DMS 273 (cell line): Measurements from ENCODE around the gene DDHD1.
"Not testable (repeated sequence)": the region's sequence is repeated elsewhere in the genome, so short reads cannot be mapped to it uniquely, and the experiment has no call there.

Experiments
- DNase-seq: peaks from one replicate; lab custom pipeline; 2025; ENCODE audit not compliant: unreplicated experiment; lab: John Stamatoyannopoulos, UW

Gene DDHD1

DNA sequence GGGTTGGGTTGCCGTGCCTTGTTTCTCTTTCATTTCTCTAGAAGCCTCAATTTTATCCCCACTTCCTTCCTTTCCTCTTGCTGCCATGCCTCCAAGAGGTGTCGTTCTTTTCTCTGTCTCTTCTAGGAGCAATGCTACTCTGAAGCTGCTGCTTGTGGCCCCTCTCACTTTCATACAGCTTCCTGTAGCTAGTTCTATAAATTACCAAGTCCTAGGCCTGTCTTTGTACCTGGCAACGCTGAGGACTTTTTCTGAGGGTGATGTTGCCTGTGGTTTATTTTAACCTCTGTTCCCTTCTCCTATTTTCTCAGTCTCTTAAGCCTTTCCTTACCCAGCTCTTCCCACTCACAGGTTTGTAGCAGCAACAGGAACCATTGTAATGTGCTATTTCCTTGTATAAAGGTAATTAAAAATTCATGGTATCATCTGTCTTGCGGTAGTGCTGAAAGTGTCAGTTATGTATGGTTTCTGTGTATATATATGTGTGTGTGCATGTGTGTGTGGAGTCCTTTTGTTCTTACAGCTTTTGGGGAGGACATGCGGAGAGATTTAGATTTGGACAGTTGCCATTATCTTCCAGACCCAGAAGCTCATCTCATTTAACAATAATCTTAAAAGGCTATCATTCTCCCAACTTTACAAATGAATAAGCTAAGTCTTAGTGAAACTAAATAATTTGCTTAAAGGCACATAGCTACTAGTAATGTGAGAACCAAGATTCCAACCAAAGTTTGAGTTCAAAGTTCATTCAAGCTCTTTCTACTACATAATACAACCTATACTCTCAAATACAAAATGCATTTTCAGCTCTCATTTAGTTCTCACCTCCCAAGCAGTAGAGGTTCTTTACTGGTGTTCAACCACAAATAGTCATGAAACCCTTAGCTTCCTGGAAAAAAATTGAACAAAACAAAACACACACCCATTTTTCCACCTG is 43.8 kb downstream of the DDHD1 start:
- no peak for DNase-seq

DNA sequence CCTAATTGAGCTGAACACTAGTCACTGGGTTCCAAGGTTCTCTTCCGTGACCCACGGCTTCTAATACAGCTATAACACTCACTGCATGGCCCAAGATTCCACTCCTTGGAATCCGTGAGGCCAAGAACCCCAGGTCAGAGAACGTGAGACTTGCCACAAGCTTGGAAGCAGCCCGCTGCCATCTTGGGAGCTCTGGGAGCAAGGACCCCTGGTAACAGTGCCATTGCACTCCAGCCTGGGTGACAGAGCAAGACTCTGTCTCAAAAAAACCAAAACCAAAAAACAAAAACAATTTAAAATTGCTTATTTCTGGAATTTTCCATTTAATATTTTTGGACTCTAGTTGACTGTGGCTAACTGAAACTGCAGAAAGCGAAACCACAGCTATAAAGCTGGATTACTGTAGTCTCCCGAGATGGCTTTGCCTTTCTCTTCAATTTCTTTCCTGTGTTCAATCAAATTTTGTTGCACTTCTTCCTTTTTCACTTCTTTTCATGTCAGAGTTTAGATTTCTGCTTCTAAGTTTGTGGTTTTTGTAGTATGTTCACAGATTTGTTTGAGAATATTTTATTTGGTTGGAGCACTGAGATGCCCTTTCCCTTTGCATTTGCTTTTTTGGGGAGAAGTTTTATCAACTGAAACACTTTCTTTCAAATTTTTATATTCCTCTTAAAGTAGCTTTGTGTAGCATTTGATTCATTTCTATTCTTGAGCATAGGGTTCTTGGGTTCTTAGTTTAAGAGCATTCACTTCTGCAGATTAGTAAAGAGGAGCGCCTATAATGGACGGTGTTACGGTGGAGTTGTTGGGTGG is 44.6 kb downstream of the DDHD1 start:
- DNase-seq: no peak

DNA sequence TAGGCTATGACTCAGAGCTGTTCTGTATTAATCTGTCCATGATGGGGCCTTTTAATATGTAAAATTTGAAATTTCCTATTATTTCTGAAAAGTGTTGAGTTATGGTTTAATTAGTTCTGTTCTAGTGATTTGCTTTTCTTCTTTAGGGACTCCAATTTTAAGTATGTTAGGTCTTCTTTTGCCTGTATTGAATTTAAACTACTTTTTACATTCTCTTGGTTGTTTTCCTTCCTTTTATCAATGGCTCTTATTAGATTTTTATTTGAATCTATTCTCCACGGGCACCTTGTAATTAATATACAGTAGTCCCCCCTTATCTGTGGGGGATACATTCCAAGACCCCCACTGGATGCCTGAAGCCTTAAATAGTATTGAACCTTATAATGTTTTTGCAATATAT is 46.4 kb downstream of the DDHD1 start:
- no peak for DNase-seq

DNA sequence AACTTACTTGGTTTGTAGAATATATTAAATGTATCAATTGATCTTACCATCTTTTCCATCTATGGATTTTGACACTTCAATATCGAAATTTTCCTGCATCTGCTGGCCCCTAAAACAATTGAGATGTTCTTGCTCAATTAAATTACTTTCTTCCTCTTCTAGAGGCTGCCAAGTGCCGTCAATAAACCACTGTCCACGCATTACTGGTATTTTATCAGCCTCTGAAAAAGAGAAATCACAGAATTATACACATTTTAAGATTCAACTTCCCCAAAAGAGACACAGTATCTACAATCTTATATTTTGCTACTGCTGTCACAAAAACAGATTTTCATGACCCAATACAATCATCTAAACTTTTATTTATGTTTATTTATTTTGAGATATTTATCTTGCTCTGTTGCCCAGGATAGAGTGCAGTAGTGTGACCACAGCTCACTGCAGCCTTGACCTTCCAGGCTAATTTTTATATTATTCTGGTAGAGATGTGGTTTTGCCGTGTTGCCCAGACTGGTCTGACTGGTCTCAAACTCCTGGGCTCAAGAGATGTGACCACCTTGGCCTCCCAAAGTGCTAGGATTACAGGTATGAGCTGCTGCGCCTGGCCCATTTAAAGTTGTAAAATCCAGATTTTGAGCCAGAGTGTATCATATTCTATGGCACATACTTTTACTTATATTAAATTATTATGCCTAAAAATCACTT is 49.3 kb downstream of the DDHD1 start:
- DNase-seq: no peak

DNA sequence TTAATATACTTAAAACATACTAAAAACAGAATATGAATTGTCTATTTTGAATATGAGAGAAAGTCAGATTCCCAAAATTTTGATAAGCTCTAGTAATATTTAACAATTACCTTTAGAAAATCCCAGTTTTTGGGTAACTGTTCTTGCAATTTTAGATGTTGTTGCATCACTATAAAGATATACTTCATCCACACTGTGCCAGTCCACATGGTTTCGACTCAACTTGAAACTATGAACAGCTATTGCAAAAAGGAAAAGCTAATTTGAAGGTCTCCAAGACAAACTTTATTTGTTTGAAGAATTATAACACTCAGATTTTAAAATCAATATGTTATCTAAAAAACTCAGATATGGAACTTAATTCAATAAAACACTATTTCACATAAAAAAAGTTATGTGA is 59.9 kb downstream of the DDHD1 start:
- no peak for DNase-seq

DNA sequence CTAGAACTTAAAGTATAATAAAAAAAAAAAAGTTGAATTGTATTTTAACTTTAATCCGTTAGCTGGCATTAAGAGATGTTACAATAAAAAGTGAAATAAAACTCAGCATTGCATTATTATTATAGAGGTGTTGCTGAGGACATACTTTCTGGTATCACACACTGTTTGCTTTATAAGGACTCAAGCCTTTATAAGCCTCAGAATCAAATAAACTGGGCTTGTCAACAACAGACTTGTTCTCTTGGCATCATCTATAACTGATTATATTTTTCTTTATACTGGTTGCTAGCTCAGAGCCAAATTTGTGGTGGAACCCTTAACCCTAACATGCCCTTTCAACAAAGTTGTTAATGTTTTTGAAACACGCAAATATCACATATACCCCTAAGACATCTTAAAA is 62.3 kb downstream of the DDHD1 start:
- no peak for DNase-seq

DNA sequence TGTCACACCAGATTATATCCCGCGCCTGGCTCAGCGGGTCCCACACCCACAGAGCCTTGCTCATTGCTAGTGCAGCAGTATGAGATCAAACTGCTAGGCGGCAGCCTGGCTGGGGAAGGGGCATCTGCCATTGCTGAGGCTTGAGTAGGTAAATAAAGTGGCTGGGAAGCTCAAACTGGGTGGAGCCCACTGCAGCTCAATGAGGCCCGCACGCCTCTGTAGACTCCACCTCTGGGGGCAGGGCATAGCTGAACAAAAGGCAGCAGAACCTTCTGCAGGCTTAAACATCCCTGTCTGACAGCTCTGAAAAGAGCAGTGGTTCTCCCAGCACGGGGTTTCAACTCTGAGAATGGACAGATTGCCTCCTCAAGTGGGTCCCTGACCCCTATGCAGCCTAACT is 68.2 kb downstream of the DDHD1 start:
- not testable (repeated sequence) for DNase-seq

DNA sequence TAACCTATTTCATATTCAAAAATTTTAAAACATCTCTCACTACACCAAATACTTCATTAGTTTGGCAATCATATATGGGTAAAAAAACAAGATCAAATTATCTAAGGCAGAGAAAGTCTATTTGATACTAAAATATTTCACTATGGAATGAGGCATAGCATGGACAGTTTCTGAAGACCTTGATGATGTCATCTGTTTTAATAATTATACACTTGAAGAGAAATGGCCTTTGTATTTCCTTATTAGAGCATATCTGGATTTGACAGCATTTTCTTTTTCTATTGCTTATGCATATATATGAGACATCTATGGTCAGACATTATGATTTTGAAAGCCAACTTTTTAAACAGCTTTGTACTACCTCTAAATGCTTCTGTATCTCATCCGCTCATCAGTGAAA is 88.6 kb downstream of the DDHD1 start:
- DNase-seq: no peak

DNA sequence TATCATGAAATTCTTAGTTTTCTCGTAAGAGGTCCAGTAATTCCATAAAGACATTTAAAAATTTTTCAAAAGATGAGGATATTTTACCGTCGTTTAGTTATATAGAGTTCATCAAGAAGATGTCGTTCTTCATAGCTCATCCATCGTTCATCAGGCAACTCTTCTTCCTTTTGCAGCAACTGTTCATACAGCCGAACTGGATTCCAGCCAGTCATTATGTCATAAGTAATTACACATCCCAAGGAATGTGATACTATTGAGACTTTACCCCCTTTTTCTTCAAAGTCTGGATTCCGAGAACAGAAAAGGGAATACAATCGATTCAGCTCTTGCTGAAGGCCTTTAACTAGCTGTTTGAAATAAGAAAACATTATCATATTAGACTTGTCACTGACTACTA is 90.3 kb downstream of the DDHD1 start:
- no peak for DNase-seq

DNA sequence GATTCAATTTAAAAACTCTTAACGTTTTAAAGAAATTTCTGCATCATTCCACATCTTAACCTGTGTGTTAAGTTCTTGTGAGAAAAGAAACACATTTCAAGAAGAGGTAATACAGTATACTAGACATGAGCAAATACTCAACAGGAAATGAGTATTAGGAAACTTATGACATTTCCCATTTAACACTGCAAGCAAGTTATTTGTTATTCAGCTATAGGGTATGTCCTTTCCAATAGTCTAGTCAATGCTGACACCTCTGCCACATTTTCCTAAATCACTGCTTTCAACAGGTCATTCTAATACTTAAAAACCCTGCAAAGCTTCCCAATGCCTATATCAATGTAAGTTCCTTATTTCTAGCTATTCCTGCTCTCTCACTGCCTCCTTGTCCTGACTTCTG is 93.1 kb downstream of the DDHD1 start:
- no peak for DNase-seq

DNA sequence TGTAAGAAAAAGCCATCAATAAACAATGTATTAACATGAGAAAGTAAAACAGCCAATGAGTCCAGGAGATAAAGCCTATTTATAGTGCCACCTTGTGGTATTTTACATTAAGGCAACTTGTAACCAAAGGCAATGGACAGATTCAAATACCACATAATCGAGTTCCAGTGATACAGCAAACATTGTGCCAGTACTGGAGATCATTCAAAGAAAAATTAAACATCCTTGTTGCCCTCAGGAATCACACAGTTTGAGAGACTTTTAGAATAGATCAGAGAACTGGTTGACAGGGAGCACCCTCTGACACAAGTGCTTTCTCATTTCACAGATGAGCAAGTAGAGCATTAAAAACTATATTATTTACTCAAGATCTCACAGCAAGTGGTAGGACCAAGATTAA is 98.1 kb downstream of the DDHD1 start:
- peak; percentile 67 for DNase-seq

DNA sequence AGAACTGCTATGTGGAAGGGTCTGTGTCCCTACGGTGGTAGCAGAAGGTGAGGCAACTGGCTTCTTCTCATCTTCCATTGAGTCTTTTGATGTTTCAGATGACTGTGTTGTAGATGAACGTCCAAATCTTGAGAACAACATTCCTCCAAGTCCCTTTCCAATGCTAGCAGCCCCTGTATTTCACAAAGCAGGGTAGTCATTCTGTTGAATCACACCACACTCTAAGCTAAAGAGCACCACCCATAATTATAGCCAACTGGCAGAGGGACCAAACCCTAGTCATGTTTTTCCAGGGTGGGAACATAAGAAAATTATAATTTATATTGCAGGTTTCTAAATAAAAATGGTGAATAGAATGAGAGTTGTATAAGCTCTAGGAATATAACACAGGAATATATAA is 98.7 kb downstream of the DDHD1 start:
- DNase-seq: no peak

DNA sequence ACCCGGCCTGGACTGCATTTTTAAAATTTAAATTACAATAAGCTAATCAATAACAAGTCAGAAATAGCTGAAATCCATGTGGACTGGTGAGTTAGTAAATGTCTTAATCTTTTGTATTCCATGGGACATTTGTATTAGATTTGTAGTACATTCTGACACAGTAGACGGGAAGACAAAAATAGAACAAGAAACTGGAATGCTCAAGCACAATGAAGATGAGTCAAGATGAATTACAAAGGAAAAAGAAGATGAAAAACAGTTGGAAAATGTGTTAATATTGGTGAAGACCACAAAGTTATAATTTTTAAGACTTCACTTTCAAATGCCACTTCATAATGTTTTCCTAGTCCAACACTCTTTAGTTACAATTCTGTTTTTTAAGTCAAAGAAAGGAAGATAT is 104.5 kb downstream of the DDHD1 start:
- DNase-seq: no peak

DNA sequence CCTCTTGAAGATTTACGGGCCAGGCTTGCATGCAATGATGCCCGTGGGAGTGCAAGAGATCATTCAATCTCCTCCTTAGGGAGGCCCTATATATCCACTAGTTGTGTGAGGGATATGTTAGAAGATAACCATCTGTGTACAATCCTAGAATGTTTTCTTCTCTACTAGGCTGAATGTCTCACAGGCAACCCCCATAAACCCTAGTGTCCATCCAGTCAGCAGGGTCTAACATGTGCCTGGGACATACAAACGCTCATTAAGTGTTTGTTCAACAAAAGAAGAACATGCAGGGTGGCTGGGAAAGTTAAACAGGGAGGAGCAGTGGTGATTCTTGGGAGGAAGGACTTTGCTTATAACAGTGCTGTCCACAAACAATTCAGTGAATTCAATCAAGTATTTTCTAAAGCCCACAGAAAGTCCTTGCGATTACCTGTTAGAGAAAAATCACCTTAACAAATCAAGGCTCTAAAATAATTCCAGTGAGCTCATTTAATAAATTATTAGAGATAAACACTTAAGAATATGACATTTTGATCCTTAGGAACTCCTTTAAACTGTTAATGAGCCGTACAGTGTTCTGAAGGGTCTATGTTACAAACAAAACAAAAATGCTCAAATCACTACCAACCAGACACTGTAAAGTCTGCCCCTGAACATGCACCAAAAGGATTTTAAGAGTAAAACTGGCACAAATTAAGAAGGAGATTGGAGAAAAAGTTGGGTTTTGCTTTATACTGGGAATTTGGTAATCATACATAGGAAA is 105.6 kb downstream of the DDHD1 start:
- no peak for DNase-seq

DNA sequence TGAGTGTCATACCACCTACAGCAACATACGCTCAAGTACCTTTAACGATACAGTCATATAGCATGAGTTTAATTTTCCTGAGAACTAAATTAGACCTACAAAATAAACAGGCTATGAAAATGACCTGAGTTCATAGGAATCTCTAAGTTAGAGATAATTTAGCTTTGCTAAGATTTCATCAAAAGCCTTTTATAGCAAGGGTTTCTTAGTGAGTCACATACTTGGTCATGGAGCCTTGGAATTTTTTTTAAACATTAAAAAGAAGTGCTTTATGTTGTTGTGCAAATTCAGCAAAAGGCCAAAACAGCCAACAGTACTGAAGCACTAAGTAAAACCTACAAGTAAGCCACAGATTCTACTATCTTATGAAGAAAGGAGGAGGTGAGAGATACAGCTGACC is 108.6 kb downstream of the DDHD1 start:
- no peak for DNase-seq

DNA sequence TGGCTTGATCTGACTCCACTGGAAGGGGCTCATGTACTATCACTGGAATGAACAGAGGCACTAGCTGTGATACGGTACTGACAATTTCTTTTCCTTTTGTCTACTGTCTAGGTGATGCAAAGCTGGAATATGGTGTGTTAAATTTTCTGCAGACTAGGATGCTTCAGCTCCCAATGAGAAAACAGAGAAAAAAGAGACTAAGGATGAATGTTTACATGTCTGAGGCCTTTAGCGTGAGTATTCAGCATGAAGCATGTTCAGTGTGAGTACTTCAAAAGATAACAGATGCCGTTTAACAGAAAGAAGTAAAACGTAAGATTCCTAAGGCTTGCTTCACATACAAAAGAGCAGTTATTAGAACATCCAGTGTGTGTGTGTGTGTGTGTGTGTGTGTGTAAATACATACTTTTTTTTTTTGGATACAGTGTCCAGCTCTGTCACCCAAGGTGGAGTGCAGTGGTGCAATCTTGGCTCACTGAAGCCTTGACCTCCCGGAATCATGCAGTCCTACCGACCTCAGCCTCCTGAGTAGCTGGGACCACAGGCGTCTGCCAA is 110.0 kb downstream of the DDHD1 start:
- no peak for DNase-seq

DNA sequence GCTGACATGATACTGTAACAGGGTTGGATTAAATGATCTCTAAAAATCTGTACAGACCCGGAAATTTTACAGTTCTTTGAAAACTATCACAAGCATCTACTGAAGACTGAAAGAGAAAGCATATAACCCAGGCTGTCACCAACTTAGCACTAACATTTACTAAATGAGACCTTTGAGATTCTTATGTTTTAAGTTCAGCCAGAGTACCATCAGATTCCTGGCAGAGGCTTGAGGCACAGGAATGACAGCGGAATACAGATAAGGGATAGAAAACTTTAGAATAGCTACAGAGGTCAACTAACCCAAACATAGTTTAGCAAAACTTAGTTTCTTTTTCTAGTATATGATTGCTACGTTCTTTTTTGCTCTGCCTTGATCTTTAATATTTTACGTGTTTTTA is 110.6 kb downstream of the DDHD1 start:
- DNase-seq: no peak

DNA sequence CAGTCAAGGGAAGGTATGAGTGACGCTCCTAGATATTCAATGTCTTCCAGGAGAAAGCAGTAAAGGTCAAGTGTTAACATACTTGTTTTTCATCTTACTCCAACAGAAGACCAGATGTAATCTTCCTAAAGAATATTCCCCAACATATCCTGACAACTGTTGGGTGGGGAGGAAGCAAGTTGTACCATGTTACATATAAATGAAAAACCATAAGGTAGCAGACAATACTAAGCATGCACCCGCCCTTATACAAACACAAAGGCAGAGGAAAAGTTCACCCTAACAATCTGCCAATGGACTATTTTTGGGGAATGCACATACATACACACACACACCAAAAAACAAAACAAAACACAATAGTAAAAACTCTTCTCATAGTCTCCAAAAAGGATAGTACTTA is 112.1 kb downstream of the DDHD1 start:
- no peak for DNase-seq

DNA sequence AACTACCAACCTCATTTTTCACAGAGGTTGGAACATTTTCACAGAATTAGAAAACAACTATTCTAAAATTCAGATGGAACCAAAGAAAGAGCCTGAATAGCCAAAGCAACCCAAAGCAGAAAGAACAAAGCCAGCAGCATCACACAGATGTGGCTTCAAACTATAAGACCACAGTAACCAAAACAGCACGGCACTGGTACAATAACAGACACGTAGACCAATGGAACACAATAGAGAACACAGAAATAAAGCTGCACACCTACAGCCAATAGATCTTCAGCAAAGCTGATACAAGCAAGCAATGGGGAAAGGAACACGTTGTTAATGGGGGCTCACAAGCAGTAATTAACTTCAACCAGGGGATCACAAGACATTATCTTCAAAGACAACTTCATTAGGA is 114.5 kb downstream of the DDHD1 start:
- no peak for DNase-seq

DNA sequence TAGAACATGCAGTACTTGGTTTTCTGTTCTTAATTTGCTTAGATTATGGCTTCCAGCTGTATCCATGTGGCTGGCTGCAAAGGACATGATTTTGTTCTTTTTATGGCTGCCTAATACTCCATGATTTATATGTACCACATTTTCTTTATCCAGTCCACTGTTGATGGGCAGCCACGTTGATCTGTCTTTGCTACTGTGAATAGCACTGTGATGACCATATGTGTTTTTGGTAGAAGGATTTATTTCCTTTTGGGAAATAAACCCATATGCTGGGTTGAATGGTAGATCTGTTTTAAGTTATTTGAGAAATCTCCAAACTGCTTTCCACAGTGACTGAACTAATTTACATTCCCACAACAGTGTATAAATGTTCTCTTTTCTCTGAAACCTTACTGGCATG is 116.1 kb downstream of the DDHD1 start:
- no peak for DNase-seq
